HFF-Myc (cell line): Measurements from ENCODE around the gene MICAL2.
A peak's percentile ranks its signal among the peaks of the same experiment; 100 is the strongest.

Experiments
- DNase-seq: peaks from one replicate; pipeline ENCODE4 v3.0.0-alpha.2; 2011; ENCODE audit warnings: low read depth; ENCODE audit errors: extremely low read depth
- H3K4me3 ChIP-seq: replicated peaks from 2 replicates; pipeline ENCODE4 v1.5.1; 2011; ENCODE audit warnings: low read depth, mild to moderate bottlenecking, control low read depth, low read length
- CTCF ChIP-seq: IDR thresholded peaks from 2 replicates; pipeline ENCODE4 v1.5.1; 2012; ENCODE audit warnings: mild to moderate bottlenecking, low read depth, low read length, control low read depth; ENCODE audit errors: missing control alignments

The MICAL2 gene

GRCh38 chr11:12121517-12121916 lies 11.1 kb downstream of the MICAL2 start:
- TF ChIP-seq CTCF: no peak
- DNase-seq: no peak
- H3K4me3 ChIP-seq: no peak overlapping the region

GRCh38 chr11:12122083-12122482 lies 11.7 kb downstream of the MICAL2 start:
- TF ChIP-seq CTCF: peak; percentile 50
- H3K4me3 ChIP-seq: no peak overlapping the region
- DNase-seq: no peak

GRCh38 chr11:12123273-12123672 lies 12.9 kb downstream of the MICAL2 start:
- DNase-seq: no peak
- TF ChIP-seq CTCF: no peak
- no peak overlapping the region for H3K4me3 ChIP-seq

- no peak for TF ChIP-seq CTCF
- no peak overlapping the region for H3K4me3 ChIP-seq
- no peak for DNase-seq
Measured at GRCh38 chr11:12123799-12124198, 13.4 kb downstream of the MICAL2 start.

- no peak for TF ChIP-seq CTCF
- no peak overlapping the region for H3K4me3 ChIP-seq
- DNase-seq: no peak
Measured at GRCh38 chr11:12124306-12124705, 13.9 kb downstream of the MICAL2 start.

GRCh38 chr11:12125609-12126149 lies 15.3 kb downstream of the MICAL2 start:
- TF ChIP-seq CTCF: no peak
- no peak overlapping the region for H3K4me3 ChIP-seq
- no peak for DNase-seq
